PFSK-1 (cell line): ENCODE data around the gene DYNC1LI2.

Source experiments
- FOXP2 ChIP-seq: optimal IDR thresholded peaks from 2 replicates; pipeline ENCODE3; 2011; ENCODE audit warnings: borderline replicate concordance, control low read depth, inconsistent platforms; ENCODE audit not compliant: insufficient read depth; ENCODE audit errors: extremely low read length, extremely low read depth
- POLR2AphosphoS5 ChIP-seq: IDR thresholded peaks from 2 replicates; pipeline ENCODE4 v1.6.1; 2012; ENCODE audit warnings: low read depth, mild to moderate bottlenecking, control low read depth, low read length, moderate library complexity
- SIN3A ChIP-seq: IDR thresholded peaks from 2 replicates; pipeline ENCODE4 v1.6.1; 2012; ENCODE audit warnings: mild to moderate bottlenecking, low read length, moderate library complexity, borderline replicate concordance; ENCODE audit not compliant: insufficient read depth
- TAF1 ChIP-seq: IDR thresholded peaks from 2 replicates; pipeline ENCODE4 v1.6.1; 2012; ENCODE audit warnings: low read length, control low read depth, borderline replicate concordance; ENCODE audit not compliant: insufficient read depth
- TF ChIP-seq, protein P1 (sequence below), 2 experiments: IDR thresholded peaks; 2 replicates each; pipeline versions ENCODE4 v1.6.1 to v1.8.0; 2011 to 2012; ENCODE audit warnings: low read depth in 2 of 2, low read length in 2 of 2, control low read depth in 1 of 2, inconsistent platforms in 1 of 2, mild to moderate bottlenecking in 1 of 2, moderate library complexity in 1 of 2; ENCODE audit not compliant: insufficient read depth in 1 of 2

Gene DYNC1LI2

DNA sequence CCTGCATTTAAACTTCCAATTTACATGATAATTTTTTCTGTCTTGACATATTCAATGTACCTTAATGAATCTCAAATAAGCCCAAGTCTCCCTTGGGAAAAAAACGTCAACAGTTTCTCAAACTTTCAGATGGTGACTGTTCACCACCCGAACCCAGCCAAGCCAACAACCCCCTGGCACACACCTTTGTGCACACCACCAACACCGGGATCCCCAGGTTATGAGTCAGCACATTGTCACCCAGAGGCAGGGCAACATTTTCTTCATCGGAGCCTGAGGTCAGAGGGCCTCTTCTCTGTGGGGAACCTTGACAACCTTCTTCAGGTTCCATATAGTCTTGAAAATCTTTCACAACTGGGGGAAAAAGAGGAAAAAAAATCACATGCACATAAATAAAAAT lies 15.5 kb downstream of the DYNC1LI2 start:
- TF ChIP-seq SIN3A, result no peak
- no peak for TF ChIP-seq TAF1
- no peak for TF ChIP-seq FOXP2
- TF ChIP-seq, protein P1, sequence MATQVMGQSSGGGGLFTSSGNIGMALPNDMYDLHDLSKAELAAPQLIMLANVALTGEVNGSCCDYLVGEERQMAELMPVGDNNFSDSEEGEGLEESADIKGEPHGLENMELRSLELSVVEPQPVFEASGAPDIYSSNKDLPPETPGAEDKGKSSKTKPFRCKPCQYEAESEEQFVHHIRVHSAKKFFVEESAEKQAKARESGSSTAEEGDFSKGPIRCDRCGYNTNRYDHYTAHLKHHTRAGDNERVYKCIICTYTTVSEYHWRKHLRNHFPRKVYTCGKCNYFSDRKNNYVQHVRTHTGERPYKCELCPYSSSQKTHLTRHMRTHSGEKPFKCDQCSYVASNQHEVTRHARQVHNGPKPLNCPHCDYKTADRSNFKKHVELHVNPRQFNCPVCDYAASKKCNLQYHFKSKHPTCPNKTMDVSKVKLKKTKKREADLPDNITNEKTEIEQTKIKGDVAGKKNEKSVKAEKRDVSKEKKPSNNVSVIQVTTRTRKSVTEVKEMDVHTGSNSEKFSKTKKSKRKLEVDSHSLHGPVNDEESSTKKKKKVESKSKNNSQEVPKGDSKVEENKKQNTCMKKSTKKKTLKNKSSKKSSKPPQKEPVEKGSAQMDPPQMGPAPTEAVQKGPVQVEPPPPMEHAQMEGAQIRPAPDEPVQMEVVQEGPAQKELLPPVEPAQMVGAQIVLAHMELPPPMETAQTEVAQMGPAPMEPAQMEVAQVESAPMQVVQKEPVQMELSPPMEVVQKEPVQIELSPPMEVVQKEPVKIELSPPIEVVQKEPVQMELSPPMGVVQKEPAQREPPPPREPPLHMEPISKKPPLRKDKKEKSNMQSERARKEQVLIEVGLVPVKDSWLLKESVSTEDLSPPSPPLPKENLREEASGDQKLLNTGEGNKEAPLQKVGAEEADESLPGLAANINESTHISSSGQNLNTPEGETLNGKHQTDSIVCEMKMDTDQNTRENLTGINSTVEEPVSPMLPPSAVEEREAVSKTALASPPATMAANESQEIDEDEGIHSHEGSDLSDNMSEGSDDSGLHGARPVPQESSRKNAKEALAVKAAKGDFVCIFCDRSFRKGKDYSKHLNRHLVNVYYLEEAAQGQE (IDR thresholded peaks at IDR 0.05; ENCODE audit: insufficient read depth in 1 of 2, low read depth in 2 of 2, low read length in 2 of 2), result no peak

DNA sequence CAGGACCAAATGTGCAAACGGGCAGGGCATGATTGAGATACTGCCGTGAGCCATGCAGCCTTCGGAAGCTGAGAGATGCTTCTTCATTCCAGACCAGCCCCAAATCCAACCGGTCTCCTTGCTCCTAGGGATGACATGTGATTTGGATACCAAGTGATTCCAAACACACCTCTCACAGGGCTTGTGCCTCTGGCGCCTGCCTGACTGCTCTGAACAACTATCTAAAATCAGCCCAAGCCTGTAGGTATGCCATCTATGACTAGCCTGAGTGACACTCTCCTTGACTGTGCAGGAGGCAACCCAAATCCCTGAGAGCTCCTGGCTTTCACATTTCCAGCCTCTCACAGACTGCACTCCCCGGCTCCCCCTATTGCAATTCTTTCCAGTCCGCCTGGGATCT lies 20.3 kb downstream of the DYNC1LI2 start:
- TF ChIP-seq FOXP2 (no peak), POLR2AphosphoS5 (no peak), TAF1 (no peak), SIN3A (no peak)
- TF ChIP-seq, protein P1 (IDR thresholded peaks at IDR 0.05; ENCODE audit: insufficient read depth in 1 of 2, low read depth in 2 of 2, low read length in 2 of 2), result no peak

DNA sequence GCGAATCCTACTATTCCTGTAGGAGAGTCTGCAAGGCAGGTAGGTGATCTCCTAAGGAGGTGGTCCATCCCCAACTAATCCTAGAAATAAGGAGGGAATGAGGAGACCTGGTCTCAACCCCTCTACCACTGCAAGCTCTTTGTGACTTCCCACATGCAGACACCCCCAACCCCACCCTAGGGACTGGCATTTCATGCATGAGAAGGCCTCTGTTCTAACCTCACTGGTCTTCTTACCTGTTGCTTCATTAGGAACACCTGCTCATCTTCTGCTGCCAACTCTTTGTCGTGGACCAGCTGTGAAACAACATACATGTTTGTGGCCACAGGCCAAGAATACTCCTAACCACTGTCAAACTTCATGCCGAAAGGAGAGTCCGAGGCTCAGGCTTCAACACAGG lies 22.6 kb downstream of the DYNC1LI2 start:
- TF ChIP-seq POLR2AphosphoS5, result no peak
- no peak for TF ChIP-seq SIN3A
- no peak for TF ChIP-seq FOXP2
- TF ChIP-seq, protein P1 (IDR thresholded peaks at IDR 0.05; ENCODE audit: insufficient read depth in 1 of 2, low read depth in 2 of 2, low read length in 2 of 2), result no peak
- TF ChIP-seq TAF1, result no peak

DNA sequence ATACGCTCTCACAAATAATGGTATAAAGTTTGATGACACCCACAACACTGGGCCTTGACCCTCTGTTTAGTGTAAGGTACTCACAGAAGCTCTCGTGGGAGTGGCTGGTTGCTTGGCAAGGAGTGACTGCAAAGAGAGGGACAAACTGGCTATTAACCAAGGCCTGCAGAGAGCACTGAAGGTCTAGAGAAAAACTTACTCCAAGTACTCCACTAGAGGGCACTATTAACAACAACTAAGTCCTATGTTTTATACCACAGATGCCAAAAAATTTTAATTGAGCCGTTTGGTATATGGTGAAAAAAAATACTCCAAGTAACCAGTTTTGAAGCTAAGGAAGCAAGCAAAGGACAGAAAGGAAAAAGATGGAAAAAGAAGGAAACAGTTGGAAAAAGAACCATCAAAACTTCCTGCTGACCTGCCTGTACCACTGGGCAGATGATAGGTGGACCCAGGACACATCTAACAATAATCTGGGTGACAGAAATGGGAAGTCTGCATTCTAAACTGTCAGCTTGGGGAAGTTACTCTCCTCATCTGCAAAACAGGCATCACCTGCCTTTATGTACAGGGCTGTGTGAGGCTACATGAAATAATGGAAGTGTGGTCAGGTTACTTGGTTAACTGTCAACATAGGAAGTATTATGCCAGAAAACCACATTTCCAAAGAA lies 23.2 kb downstream of the DYNC1LI2 start:
- TF ChIP-seq TAF1 (no peak), SIN3A (no peak)

DNA sequence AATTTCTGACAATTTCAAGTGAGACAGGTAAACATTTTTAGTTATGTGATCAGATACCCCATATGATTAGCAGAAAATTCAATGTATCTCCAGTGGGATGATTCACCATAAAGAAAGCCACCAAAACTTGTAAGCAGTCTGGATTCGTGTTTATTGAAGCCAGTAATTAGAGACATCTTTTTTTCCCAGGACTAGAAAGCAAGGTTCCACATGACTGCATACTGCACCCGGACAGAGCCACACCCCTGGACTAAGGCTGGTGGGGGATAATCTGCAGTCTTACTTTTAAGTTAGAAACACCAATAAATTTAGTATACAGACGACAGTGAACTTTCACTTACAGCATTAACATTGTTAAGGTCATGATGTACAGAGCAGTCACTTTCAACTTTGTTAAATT lies 30.6 kb downstream of the DYNC1LI2 start:
- TF ChIP-seq POLR2AphosphoS5 (no peak), TAF1 (no peak), SIN3A (no peak), FOXP2 (no peak)
- TF ChIP-seq, protein P1 (IDR thresholded peaks at IDR 0.05; ENCODE audit: insufficient read depth in 1 of 2, low read depth in 2 of 2, low read length in 2 of 2), result no peak
